COLO829 (cell line): ENCODE measurements around the gene SCG2.

Experiments
- DNase-seq: peaks from one replicate; pipeline ENCODE4 v3.0.0; 2012; ENCODE audit warnings: low spot score

SCG2 gene, protein sequence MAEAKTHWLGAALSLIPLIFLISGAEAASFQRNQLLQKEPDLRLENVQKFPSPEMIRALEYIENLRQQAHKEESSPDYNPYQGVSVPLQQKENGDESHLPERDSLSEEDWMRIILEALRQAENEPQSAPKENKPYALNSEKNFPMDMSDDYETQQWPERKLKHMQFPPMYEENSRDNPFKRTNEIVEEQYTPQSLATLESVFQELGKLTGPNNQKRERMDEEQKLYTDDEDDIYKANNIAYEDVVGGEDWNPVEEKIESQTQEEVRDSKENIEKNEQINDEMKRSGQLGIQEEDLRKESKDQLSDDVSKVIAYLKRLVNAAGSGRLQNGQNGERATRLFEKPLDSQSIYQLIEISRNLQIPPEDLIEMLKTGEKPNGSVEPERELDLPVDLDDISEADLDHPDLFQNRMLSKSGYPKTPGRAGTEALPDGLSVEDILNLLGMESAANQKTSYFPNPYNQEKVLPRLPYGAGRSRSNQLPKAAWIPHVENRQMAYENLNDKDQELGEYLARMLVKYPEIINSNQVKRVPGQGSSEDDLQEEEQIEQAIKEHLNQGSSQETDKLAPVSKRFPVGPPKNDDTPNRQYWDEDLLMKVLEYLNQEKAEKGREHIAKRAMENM

DNA sequence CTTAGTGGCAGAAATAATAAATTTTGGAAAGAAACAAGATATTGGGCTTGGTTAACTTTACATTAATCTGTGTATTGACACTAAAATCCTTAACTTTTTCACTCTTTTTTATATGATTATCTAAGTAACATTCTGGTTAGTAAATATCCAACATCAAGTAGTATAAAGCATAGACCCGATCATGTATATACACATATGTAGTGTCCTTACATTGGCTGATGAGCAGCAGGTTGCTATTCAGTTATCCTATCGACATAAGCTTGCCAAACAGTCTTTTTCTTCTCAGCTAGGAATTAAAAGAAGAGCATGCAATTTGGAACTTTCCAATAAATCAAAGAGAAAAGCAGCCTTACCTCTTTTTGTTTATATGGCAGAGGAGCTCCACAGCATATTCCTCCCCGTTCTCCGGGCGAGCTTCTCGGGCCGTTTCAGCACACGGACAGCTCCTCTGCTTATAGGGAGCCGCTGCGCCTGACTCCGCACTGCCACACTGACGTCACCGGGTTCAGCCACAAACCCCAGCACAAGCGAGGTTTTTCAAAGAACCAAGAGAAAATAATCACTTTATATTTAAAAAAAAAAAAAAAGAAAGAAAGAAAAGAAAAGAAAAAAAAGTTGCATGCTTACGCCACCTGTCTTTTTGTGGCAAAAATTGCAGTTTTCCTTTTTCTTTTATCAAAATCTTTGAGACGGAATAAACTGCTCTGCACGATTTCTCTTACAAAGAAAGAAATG lies at the start of gene SCG2:
SCG2 (minus strand) TSS at position 430 of the 735 bp plus-strand sequence. CDS start 3,079 bp downstream, outside the sequence.
- peak; percentile 80 for DNase-seq

DNA sequence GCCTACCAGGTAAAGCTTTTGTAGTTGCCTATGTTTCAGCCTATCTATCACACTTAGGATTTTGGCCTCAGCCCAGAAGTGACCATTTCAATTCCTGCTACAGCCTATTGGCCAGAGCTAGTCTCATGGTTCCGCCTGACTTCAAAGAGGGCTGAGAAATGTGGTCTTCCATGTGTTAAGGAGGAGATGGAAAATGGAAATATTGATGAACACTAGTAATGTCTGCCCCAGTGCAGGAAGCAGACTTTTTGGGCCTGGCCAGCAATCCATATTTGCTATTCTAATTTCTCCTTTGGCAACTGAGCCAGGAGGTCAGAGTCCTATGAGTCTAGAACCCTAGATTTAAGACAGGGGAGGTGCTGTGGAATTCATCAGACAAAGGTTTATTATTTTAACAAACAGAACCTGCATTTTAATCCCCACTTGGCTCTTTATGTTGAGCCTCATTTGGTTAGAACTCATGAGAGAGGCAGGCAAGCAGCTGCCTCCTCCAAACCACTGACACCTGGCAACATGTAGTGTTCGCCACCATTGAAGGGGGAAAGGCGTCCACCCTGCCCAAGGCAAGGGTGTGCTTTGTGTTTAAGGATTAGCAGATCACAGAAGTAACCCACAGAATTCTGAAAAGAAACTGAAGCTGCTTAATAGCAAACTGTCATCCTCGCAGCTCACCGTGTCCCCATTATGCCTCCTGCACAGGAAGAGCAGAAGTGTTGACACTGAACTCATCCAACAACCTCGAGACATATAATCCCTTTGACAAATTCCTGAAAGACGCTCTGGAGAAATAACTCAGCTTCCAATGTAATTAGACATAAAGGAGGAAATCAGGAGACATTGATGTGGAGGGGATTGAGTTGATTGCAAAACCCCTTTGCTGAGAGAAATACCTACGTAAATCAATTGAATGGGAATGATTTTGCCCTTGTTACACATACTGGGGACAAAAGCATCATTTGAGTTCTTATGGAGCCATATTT lies 47.7 kb upstream of the SCG2 start:
- DNase-seq, result no peak

DNA sequence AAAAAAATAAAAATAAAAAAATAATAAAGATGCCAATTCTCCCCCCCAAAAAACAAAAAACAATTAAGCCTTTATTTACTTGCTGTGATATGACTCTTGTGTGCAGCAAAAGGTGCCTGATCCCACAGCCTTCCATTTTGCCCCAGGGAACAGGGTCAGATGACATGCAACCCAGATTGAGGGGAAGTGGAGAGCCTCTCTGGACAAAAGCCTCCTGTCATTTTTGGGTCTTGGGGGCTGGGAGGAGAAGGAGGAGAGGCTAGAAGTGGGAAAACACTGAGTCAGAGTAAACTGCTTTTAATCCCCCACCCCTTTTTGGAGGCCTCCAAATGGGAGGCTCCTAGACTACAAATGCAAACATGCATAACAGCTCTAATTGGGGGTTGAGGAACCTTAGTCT lies 46.6 kb upstream of the SCG2 start:
- DNase-seq, result peak; percentile 87

DNA sequence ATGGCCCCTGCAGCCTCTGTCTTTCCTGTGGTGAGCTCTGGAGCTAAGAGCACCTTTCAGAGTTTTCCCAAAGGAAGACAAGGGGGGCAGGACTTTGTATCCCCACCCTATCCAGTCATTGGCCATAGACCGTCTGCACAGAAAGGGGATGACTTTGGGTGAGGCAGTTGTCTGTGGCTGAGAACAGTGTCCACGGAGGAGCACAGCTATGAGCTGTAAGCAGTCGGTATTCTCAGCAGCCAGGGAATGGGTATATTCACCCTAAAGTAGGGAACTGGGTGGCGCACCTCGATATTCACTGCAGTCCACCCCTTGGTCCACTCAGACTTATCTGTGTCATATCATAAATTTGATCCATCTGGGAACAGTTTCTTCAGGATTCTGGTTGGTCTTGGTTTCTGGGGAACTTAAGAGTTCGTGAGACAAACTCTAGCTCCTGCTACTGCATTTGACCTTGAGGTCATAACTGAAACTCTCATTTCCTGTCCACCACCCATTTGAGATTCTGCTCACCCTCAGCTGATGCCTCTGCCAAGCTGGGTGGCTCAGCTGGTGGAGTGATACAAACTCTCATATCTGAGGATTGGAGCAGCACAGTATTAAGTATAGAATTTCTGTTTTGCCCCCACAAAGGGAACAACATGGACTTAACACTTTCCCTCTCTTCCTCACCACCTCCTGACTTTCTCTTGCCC lies 45.2 kb upstream of the SCG2 start:
- no peak for DNase-seq

DNA sequence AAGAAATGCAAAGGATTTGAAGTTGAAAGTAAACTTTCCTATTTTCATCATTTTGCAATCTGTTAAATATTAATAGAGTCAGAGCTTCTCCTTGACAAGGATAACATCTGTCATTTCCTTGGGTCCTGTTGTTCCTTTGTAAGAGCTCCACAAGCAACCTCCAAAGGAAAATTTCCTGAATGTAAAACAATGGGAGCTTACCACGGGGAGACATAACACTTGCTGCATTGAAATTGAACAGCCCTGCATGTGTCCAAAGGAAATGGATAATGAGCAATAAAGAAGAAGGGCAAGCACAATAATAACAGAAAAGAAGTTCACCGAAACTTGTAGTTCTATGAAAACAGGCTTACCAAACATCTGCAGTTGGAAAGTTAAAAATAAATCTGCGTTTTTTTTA lies 42.0 kb upstream of the SCG2 start:
- no peak for DNase-seq

DNA sequence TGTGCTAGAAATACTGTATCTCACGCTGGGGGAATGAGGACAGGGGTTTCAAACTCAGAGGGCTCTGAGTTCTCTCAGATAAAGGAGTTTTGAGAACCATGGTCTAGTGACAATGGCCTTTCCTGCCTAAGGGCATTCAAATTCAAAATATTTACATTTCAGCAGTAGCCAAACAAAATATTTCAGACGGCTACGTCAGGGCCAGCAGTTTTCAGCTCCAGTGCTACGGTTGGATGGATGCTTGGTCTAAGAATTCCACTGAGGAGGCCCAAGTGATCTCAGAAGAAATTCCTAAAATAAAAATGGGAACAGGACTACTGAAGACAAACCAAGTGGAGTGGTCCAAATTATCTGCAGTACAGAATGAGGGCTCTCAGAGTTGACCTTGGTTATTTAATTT lies 41.1 kb upstream of the SCG2 start:
- DNase-seq, result no peak

DNA sequence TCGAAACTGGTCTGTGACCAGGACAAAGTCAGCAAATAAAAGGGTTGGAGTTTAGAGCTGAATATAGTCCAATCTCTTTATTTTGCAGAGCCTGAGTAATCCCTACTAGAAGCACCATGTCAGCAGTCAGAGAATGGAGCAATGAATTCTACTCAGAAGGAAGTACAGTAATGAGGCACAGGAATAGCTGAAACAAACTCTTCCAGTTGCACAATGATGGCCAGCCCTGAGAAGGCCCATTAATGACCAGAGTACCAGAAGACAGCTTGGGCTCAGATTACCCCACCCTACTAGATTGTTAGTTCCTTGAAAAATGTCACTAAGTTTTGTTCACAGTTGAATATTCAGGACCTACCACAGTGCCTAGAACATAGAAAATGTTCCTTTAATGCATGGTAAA lies 40.3 kb upstream of the SCG2 start:
- no peak for DNase-seq

DNA sequence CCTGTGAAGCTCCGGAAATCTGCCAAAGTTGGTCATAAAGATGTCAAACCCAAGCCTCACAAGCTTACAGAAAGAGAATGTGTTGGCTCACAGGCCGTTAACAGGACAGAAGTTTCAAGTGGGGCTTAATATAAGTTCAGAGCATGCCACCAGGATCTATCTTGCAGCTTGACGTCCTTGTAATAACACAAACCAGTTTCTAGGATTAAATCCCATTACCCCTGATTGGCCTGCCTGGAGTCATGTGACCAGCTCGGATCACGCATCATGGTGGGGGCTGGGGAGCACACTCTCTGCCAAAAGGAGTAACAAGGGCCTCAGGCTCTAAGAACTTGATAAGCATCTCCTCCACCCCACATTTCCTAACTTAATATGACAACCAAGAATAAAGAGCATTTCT lies 38.9 kb upstream of the SCG2 start:
- DNase-seq, result no peak

DNA sequence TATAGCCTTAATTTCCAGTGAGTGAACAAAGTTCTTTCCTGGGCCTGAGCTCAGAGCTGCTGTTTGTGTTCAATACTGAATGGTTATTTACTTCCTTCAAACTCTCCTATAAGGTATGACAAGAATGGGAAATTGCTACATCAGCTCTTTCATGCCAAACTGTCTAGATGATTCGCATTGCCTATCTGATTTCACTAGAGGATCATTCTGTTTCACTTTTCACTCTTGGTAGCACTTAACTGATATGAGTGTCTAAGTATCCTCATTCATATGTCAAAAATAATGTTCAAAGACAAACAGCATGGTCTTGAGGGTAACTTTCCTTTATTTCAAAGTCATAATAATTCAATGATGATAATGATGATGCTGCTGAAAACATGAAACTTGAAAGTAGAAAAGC lies 32.9 kb upstream of the SCG2 start:
- DNase-seq, result no peak

DNA sequence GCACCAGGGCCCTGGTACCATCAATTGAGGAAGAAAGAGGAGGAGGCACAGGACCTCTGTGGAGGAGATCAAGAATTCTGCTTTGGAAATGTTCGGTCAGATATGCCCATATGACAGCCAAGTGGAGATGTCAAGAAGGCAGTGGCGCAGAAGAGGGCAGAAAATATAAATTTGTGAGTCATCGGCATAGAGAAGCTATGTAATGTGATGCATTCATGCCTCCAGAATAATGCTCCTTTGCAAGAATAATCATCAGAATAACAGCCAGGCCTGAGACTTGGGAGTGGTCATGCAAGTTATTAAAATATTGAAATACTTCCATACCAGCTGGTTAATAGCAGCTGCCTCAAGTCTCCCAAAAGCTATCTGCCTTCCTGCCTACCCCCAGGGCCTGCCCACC lies 32.1 kb upstream of the SCG2 start:
- DNase-seq, result no peak

DNA sequence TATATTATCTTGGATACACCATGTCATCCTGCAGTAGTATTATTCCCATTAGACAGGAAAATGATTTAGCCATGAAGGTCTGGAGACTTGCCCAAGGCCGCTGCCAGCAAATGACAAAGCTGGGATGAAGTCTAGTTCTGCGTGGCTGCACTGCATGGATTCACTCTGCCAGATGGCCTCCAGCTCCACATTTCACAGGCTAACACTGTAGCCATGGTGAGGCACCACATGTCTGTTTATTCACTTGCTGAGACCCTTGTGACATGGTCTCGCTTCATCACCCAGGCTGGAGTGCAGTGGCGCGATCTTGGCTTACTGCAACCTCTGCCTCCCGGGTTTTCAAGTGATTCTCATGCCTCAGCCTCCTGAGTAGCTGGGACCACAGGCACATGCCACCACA lies 31.5 kb upstream of the SCG2 start:
- no peak for DNase-seq

DNA sequence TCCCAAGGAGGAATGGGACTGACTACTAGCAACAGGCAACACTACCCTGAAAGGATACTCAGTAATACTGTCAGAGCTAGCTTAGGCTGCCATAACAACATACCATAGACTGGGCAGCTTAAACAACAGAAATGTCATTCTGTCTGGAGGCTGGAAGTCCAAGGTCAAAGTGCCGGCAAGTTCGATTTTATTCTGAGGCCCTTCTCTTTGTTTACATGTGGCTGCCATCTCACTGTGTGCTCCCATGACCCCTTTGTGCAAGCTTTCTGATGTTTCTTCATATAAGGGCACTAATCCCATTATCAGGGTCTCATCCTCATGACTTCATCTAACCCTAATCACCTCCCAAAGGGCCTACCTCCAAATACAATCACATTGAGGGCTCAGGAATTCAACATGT lies 30.7 kb upstream of the SCG2 start:
- no peak for DNase-seq

DNA sequence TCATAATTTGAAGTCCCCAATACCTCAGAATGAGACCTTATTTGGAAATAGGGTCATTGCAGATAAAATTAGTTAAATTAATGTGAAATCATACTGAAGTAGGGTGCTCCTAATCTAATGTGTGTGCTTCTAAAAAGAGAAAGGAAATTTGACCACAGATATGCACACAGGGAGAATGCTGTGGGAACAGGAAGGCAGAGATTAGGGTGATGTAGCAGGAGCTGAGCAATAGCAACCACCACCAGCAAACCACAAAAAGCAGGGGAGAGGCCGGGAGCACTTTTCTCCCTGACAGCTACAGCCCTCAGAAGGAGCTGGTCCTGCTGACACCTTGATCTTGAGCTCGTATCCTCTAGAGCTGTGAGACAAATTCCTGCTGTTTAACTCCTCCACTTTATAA lies 24.6 kb upstream of the SCG2 start:
- DNase-seq, result no peak

DNA sequence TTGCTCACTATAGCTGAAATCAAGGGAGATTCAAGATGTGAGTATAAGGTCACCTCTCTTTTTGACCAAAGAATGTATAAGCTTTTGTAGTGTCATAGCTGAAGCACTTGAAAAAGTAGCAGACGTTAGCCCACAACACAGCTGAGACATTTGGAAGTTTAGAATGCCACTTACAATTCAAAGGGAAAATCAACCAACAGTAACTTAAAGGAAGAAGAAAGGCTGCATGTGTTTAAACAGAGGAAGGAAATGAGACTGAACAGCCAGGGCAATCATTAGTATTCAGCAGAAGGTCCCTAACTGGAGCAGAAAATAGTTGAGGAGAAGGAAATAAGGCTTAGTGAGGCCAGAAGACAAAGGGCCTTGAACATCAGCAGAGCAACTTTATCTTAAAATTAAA lies 23.5 kb upstream of the SCG2 start:
- DNase-seq, result no peak

DNA sequence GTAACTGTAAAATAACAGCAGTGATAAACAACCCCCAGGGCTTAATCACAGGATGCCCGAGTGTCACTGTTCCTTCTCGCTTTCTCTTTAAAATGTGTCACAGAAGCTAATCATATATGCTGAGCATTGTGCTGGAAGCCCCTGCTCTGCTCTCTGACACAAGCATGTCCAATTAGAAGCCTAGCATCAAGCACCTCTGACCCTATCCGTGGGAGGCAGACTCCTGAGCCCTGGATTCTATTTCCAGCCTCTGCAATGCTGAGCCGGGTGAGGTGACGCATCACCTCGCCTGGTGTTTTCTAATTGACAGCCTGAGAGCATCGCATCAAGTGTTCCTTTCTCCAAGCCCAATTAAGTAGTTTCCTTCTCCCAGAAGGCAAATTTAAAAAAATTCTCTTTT lies 19.7 kb upstream of the SCG2 start:
- no peak for DNase-seq

DNA sequence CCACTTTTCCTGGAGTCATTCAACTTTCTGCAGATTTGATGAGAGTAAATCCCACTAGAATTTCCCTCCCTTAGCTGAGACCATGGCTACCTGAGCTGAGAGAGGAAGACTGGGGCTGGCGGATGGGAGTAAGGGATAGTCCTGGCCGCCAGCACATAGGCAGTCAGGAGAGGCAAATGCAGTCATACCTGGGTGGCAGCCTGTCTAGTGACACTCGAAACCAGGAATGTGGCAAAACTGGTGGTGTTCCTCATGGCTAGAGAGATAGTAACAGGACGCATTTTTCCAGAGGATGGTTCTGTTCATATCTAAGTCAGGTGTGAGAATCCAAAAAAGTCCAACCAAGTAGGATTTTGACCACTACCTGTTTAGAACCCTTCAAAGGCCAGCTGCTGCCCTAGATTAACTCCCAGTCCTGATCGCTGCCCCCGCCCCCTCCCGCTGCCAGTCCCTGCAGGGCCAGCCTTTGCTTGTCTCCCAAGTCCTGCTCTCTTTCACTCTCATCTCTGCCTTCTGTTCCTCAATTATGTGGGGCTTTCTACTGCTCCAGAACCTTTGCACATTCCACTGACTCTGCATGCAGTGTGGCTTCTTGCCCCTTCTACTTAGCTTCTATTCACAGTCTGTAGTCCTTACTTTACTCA lies 17.4 kb upstream of the SCG2 start:
- no peak for DNase-seq

DNA sequence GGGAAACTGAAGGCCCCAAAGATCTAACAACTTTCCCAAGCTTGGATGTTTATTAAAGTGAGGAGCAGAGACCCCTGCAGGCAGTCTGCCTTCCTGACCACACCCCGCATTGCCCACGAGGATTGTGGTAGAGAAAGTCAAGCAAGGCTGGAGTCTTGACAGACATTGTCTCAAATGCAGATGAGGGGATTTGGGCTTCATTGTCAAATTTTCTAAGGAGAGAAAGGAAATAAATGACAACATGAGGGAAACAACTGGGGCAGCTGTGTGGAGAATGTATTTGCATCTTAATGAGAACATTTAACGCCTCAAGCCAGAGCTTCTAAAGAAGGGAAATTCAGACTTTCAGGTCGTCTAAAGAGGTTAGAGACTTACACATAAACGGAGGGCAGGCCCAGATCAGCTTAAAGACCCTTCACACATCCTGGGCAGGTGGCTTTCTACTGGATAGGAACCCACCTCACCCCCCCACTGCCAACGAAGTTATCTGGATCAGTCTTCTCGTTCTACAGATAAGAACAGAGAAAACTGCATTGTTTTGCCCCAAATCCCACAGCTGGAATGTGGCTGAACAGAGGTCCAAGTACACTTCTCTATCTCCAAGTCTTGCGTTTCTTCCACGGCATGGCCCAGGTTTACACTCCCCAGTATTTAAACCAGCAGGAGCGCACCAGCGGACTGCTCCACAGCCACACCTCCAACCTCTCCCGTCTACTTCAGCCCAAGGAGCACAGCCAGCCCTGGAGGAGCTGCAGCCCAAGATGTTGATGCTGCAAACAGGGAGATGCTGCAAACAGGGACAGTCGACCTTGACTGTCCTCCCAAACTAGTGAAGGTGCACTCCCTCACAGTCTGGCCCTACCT lies 16.2 kb upstream of the SCG2 start:
- DNase-seq, result no peak

DNA sequence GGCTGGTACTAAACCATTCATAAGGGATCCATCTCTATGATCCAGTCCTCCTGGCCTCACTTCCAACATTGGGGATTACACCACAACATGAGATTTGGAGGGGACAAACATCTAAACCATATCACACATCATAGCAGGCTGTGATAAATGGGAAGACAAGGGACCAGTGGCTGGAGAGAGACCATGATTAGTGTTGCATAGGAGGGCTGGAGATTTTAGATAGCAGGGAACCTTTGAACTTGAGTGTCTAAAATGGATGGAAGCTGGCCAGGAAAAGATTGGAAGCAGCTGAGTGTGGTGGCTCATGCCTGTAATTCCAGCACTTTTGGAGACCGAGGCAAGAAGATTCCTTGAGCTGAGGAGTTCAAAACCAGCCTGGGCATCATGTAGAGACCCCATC lies 12.4 kb upstream of the SCG2 start:
- no peak for DNase-seq

DNA sequence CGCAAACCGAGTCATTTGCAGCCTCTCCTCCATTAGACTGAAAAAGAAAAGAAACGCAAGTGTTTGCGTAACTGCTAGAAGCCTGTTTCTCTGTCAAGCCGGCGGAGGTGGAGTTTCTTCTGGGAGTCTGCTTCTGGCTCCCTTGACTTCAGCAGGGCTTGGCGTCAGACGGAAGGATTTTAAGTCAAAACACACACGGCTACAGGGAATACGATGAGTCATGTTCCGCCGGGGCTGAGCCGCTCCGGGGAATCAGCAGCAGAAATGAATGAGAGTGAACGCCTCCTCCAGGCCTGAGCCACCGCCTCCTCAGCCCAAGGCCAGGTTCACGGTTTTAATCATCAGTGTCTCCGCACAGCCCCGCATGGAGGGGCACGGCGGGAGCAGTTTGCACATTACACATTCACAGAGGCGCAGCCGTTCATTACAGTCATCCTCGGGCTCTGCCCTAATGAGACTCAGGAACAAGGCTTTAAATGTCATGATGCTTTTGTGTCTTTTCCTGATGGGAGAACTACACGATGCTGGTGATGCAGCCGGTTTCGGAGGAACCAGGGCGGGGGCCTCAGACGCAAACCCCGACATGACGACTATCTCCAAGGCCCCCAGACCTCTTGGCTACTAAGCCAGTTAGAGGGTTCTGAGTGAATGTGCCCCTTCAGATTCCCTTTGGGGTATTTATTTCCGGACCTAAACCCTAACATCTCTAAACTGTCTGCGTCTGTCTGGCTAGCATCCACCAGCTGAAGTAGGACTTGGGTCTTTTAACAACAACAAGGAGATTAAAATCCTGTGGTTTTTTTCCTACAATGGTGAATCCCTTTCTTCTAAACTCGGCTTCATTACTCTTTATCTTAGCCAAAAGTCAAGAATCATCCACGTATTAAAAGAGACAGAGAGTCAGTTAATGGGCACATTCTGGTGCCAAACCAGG lies 11.1 kb upstream of the SCG2 start:
- DNase-seq, result peak; percentile 92
